ENCODE results near the gene DMWD. TPM values are rescaled to one million over a fixed set of nuclear protein-coding genes. Genes with fewer than 3 reads are reported as not detected.

Gene DMWD
- total and polyA plus RNA-seq, 2 of the 4 experiments (the other 2 are of a cell fraction): 9.7 to 28.5 TPM

DNA sequence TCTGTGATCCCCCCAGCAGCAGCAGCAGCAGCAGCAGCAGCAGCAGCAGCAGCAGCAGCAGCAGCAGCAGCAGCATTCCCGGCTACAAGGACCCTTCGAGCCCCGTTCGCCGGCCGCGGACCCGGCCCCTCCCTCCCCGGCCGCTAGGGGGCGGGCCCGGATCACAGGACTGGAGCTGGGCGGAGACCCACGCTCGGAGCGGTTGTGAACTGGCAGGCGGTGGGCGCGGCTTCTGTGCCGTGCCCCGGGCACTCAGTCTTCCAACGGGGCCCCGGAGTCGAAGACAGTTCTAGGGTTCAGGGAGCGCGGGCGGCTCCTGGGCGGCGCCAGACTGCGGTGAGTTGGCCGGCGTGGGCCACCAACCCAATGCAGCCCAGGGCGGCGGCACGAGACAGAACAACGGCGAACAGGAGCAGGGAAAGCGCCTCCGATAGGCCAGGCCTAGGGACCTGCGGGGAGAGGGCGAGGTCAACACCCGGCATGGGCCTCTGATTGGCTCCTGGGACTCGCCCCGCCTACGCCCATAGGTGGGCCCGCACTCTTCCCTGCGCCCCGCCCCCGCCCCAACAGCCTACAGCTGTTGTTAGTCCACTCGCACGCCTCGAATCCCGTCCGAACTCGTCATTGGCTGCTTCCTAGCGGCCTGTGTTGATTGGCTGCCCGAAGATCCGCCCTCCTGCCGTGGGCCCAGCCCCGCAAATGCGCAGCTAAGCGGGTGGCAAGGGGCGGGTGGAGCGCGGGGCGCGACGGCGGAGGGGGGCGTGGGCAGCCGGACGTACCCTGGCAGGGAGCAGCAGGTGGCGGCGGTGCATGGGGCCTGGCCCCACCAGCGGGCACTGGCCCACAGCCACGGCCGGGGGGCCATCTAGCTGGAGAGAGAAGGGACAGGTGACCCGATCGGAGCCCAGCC lies 22.2 kb downstream of the DMWD start:
- Histone ChIP-seq H3K27me3 (ENCODE audit: control insufficient read depth, insufficient read depth, low read length) (no peaks in the 10 kb centered on the region), H2AFZ (replicated peaks; ENCODE audit: low read length, poor library complexity) (peak overlapping the region; percentile 94), H2AK5ac (ENCODE audit: low read depth, low read length) (peak overlapping the region; percentile 86), H3K36me3 (ENCODE audit: control insufficient read depth, insufficient read depth, low read length) (peaks cover 12% of the 10 kb centered on the region; the same call in 1 of the 2 replicates), H2BK120ac (ENCODE audit: low read depth, low read length) (peak overlapping the region; percentile 4; the same call in 1 of the 2 replicates), H4K8ac (ENCODE audit: low read depth in 2 of 2, low read length in 2 of 2) (peak overlapping the region in 1 of 2 experiments; percentile 49; a peak in 1 of 4 replicates), H3K18ac (ENCODE audit: low read depth, low read length) (no peak overlapping the region), H2AK9ac (replicated peaks; ENCODE audit: low read depth, low read length, poor library complexity) (peak overlapping the region; percentile 93), H3K4ac (ENCODE audit: low read depth, low read length) (peak overlapping the region; percentile 74), H4K5ac (ENCODE audit: low read depth, low read length) (peak overlapping the region; percentile 19; the same call in 1 of the 2 replicates), H4K20me1 (ENCODE audit: insufficient read depth, low read length) (peaks cover 12% of the 10 kb centered on the region), H3K56ac (ENCODE audit: extremely low read depth, insufficient read depth, low read length) (peak overlapping the region; percentile 48; the same call in 1 of the 2 replicates), H3K4me2 (ENCODE audit: low read depth, low read length) (peak overlapping the region; percentile 83), H3K9me1 (ENCODE audit: insufficient read depth, low read length) (no peaks in the 10 kb centered on the region; the same call in 1 of the 2 replicates), H3K9me3 (ENCODE audit: control insufficient read depth, insufficient read depth, low read length) (no peaks in the 10 kb centered on the region), H2BK15ac (ENCODE audit: low read depth, low read length) (no peak overlapping the region), H3K14ac (replicated peaks; ENCODE audit: low read depth, low read length) (peak overlapping the region; percentile 38; the same call in 1 of the 2 replicates), H4K91ac (ENCODE audit: insufficient read depth, low read depth, low read length) (peak overlapping the region; percentile 67; the same call in 1 of the 2 replicates), H2BK5ac (ENCODE audit: low read depth, low read length, poor library complexity, severe bottlenecking) (peak overlapping the region; percentile 64), H3K27ac (ENCODE audit: insufficient read depth, low read length) (peak overlapping the region; percentile 89), H3K23ac (ENCODE audit: low read depth, low read length) (peak overlapping the region; percentile 21; the same call in 1 of the 2 replicates), H3K9ac (ENCODE audit: low read depth, low read length) (peak overlapping the region; percentile 75), H3K4me1 (ENCODE audit: control insufficient read depth, insufficient read depth, low read length) (peaks cover 13% of the 10 kb centered on the region), H2BK20ac (ENCODE audit: low read depth, low read length) (no peak overlapping the region), H3K4me3 (ENCODE audit: insufficient read depth, low read depth, low read length) (peak overlapping the region; percentile 34), H3K79me1 (ENCODE audit: low read depth in 1 of 2, low read length in 2 of 2) (peaks cover 4 to 17% of the 10 kb centered on the region in 2 experiments; a peak in 1 of 4 replicates)
- WGBS, 2 experiments (ENCODE audit: extremely low coverage in 2 of 2, insufficient read length in 1 of 2): 0% methylated on average over 68 of the region's 79 CpGs; no CpG with 5 or more reads in 1 of the 2 experiments
- DNase-seq (peak; percentile 97), ATAC-seq (ENCODE audit: low read depth) (peak; percentile 63)
- intact Hi-C loops (cut with micrococcal nuclease): loop anchor here (1.0 kb wide), 2 partner anchors 29 to 53 kb away; no protein-coding TSS in a partner anchor
- POLR2A ChIA-PET (ENCODE audit: unreplicated experiment): interaction anchor here (0.6 to 0.9 kb wide), 6 partner anchors 12 to 186 kb away, joined by 3 to 17 read pairs (median 8); partner anchors contain the start of genes DMPK, DMWD and OPA3
- dilution Hi-C loops (cut with HindIII; ENCODE audit: low sequenced_read_pairs, unreplicated experiment): no loop called here
- in situ Hi-C loops (cut with MboI; ENCODE audit: low sequenced_read_pairs): no loop called here
- CTCF ChIA-PET: interaction anchor here (0.5 to 3.0 kb wide), 10 partner anchors 12 to 1625 kb away, joined by 3 to 24 read pairs (median 4); partner anchors contain the start of genes DMPK and QPCTL
- no TSS peak for BruUV-seq (replicated peaks)
- TF ChIP-seq MAFK (IDR thresholded peaks at IDR 0.05; ENCODE audit: low read depth, low read length) (no peak), BHLHE40 (IDR thresholded peaks at IDR 0.05; ENCODE audit: low read depth, low read length) (peak; percentile 86), SMC3 (IDR thresholded peaks at IDR 0.05; ENCODE audit: low read depth, low read length) (peak; percentile 45), RAD21 (IDR thresholded peaks at IDR 0.05; ENCODE audit: low read length) (peak; percentile 67), MAZ (IDR thresholded peaks at IDR 0.05; ENCODE audit: borderline replicate concordance, low read depth, low read length) (peak; percentile 73; the same call in 1 of the 2 replicates)
- TF ChIP-seq, protein P1, sequence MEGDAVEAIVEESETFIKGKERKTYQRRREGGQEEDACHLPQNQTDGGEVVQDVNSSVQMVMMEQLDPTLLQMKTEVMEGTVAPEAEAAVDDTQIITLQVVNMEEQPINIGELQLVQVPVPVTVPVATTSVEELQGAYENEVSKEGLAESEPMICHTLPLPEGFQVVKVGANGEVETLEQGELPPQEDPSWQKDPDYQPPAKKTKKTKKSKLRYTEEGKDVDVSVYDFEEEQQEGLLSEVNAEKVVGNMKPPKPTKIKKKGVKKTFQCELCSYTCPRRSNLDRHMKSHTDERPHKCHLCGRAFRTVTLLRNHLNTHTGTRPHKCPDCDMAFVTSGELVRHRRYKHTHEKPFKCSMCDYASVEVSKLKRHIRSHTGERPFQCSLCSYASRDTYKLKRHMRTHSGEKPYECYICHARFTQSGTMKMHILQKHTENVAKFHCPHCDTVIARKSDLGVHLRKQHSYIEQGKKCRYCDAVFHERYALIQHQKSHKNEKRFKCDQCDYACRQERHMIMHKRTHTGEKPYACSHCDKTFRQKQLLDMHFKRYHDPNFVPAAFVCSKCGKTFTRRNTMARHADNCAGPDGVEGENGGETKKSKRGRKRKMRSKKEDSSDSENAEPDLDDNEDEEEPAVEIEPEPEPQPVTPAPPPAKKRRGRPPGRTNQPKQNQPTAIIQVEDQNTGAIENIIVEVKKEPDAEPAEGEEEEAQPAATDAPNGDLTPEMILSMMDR (conservative IDR thresholded peaks at IDR 0.05; ENCODE audit: low read depth, low read length): peak; percentile 82
